Hematopoietic multipotent progenitor cell treated with erythropoietin and hydrocortisone succinate and interleukin-3 and kit ligand, for 8 days (in vitro differentiated cells): Measurements from ENCODE around the gene CTNNA3.

Experiments used
- DNase-seq: peaks from one replicate; pipeline ENCODE4 v3.0.0-alpha.2; 2015

Gene CTNNA3

DNA sequence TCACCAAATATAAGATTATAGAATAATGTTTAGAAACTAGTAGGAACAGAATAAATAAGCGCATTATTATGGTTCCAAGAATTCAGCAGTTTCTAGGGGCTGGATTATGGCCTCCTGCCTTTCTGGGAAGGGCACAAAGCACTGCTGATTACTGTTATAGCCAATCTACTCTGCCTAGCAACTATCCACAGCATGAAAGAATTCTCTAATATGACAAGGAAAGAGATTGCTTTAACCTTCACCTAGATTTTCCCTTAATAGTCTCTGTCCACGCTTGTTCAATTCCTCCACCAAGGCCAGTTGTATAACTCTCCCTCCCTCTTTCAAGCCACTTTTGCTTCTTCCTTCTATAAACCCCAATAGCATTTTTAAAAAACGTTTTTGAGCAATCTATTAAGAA, 1803.7 kb downstream of the CTNNA3 start:
- DNase-seq = no peak

DNA sequence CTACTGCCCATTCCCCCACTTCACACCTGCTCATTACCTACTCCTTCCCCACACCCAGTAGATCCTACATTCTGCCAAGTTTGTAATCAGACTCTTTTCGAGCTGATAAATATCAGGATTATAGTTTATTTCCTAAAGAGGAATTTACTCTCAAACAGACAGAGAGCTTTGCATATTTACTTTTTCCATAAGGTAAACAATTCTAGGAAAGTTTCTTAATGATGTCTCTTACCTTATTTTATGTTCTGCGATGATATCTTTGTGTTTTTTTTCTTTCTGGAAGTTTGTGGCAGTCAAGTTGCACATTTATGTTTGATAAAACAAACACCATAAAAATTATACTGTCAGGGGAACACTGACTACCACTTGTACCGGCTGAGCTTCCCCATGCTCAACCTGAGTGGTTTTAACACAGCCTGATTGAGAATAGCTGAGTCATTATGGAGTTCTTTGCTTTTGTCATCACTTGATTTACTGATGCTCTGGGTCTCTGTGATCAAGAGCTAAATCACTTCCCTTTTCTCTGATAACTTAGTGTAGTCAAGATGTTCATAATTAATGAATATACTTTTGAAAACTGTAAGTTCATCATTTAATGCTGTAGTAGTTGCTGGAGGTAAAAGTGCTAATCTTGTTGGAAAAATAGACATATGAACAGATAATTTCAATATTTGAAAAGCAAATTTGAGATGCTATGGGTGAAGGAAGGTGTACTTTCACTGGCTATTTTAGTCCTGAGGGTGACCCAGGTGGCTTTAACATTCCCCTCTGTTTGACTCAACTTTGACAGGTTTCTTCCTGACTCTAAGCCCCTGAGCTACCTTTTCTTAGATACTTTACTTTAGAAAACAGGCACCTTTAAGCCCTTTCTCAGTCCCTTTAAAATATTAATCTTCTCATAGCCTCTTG, 1804.7 kb downstream of the CTNNA3 start:
- no peak for DNase-seq

DNA sequence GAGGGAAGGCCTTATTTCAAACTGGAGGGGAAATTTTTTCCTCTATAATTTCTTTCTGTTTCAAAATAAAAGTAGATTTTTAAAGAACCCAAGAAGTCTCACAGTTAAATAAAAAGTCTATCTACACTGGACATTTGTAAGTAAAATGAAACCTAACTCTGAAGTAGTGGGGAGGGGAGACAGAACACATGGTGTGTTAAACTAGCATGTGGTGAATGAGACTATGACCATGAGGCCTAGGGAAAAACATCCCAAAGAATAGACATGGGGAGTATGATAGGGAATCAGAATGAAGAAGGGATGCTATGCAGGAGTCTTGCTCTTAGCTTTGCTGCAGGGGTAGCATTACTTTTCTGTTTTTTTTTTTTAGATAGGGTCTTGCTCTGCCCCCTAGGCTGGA, 1831.5 kb downstream of the CTNNA3 start:
- no peak for DNase-seq

DNA sequence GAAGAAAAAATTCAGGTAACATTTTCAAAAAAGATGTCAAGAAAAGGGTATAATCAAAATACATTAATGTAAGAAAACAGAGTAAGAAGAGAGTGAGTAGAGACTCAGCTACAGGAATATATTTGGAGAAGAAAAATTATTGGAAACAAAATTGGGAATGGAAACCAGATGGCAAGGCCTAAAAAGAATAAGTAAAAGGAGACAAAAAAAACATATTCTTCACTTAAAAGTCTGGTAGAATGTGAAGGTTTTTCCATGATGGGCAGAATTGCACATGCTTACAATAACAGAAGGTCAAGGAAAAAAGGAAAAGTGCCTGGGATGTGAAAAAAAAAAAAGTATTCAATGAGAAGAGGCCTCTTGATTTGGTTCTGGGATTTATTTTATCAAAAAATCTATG, 1832.0 kb downstream of the CTNNA3 start:
- no peak for DNase-seq
